ENCODE measurements around the gene EEFSEC. TPM values are rescaled to one million over a fixed set of nuclear protein-coding genes. Genes with fewer than 3 reads are reported as not detected.

The EEFSEC gene
- total RNA-seq, 1 donor from 2014 or later = 1.6 TPM

Other genes with a start within 250 kb of the EEFSEC start
- not detected in 2 replicates for gene KBTBD12, start 238.2 kb upstream of the EEFSEC start, total RNA-seq
- 166 and 203 TPM in 2 replicates for gene SEC61A1, start 101.0 kb upstream of the EEFSEC start, total RNA-seq
- gene RUVBL1, start 29.7 kb upstream of the EEFSEC start, total RNA-seq = 47.7 and 53.8 TPM in 2 replicates